CMK (cell line): ENCODE results near the gene SH3BP1.

Experiments
- DNase-seq: peaks from one replicate; pipeline ENCODE4 v3.0.0-alpha.2; 2010; ENCODE audit warnings: low read depth

Gene SH3BP1

DNA sequence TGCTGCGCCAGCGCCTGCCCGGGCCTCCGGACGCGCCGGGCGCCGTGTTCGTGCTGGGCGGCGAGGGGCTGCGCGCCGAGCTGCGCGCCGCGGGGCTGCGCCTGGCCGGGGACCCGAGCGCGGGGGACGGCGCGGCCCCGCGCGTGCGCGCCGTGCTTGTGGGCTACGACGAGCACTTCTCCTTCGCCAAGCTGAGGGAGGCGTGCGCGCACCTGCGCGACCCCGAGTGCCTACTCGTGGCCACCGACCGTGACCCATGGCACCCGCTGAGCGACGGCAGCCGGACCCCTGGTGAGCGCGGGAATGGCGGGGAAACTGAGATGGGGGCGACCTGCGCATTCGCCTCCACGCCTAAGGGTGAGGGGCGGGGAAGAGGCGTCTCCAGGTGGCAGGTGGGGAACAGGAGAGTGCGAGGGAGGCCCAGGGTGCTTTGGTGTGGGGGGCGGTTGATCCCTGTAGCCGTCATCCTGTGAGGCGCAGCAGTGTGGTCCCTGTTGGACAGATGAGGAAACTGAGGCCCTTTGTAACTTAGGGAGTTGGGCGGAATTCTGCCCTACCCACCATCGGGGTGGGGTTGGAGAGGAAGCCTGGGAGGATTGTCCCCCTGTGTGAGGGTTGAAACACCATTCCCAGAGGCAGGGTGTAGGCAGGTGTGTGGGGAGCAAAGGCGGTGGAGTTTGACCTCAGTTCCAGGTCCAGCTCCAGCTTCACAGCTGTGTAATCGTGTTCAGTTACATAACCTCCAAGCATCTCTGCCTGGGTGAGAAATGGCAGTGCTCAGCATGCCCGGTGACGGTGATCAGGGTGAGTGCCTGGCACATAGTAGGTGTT lies 19.8 kb downstream of the SH3BP1 start:
- DNase-seq: no peak

DNA sequence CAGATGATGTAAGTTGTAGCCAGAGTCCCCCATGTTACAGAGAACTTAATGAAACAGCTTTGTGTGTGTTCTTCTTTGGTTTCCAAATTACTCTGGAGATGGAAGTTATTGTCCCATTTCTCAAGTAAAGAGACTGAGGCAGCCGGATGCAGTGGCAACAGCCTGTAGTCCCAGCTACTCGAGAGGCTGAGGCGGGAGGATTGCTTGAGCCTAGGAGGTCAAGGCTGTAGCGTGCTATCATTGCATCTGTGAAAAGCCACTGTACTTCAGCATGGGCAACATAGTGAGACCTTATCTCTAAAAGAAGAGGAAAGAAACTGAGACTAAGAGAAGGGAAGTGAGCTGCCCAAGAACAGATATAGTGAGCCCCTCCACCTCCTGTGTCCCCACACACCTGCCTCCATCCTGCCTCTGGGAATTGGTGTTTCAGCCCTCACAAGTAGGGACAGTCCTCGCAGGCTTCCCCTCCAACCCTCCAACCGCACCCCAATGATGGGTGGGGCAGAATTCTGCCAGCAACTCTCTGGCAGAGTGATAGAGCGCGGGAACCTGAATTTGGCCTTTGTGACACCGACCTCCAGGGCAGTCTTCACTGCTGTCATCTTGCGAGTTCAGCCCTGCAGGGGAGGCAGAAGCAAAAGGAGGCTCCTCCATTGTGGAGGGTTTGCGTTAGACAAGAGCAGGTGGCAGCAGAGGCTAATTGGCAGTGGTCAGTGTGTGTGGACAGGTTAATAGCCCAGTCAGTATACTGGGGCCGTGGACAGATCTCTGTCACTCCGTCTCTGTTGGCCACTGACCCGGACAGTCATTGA lies 20.6 kb downstream of the SH3BP1 start:
- no peak for DNase-seq

DNA sequence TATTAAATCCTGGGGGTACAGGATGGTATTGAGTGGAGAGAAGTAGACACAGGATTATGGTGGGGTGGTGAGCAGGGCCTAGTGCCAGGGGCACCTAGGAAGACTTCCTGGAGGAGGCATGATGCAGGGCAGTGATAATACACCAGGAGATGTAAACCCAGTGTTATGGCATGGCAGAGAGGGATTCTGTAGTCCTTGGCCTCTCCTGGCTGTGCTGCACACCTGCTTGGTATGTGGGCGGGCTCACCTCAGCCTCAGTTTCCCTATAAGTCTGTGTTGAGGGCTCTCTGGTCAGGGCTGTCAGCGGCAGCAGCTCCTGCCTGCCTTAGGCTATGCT lies 21.2 kb downstream of the SH3BP1 start:
- DNase-seq: no peak

DNA sequence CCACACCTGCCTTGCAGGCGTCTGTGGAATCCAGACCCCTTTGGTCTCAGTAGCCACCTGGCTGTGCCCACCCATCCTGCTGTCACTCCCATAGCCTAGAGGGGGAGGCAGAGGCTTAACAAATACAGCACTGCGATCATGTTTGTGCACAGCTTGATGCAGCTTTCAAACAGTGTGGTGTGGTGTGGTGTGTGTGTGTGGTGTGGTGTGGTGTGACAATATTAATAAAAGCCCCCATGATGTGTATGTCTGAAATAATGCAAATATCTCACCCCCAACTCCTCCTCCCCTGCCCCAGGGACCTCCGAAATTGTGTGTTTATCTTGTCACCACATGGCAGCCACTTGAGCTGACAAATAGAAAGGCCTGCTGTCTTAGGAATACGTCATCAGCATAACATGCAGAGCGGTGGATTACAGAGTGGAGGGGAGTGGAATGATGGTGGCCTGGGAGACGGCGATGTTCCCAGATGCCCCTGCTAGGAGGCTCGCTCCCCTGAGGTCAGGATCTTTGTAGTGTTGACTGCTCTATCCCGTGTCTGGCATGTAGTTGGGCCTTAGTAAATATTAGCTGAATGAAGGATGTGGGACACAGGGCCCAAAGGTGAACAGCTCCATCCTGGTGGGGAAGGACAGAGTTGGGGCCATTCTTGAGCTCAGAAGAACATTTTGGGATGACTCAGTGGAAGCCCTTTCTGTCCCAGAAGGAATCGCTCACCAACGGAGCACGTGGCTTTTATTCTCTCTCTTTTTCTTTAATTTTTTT lies 21.9 kb downstream of the SH3BP1 start:
- DNase-seq: no peak

DNA sequence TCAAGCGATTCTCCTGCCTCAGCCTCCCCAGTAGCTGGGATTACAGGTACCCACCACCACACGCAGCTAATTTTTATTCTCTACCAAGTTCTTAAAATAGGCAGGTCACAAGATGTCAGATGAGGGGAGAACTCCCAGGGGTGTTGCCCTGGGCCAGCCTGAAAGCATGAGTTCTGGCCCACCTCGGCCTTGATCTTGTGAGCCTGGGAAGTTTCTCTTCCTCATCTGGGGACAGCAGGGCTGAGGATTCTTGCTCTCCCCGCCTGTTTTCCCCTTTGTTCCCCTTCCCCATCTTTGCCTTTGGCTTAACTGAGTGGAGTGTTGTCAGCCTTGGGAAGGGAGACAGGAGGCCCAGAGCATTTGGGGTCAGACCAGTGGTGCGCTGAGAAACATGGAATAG lies 22.6 kb downstream of the SH3BP1 start:
- no peak for DNase-seq

DNA sequence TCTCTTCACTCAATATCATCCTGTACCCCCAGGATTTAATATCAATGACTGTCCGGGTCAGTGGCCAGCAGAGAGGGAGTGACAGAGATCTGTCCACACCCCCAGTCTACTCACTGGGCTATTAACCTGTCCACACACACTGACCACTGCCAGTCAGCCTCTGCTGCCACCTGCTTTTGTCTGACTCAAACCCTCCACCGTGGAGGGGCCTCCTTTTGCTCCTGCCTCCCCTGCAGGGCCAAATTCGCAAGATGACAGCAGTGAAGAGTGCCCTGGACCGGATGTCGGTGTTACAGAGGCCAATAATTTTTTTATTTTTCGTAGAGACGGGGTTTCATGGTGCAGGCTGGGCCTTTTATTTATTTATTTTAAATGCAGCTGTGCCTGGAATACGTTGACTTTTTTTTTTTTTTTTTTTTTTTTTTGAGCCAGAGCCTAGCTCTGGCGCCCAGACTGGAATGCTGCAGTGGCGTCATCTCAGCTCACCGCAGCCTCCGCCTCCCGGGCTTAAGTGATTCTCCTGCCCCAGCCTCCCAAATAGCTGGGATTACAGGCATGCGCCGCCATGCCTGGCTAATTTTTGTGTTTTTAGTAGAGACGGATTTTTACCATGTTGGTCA lies 24.2 kb downstream of the SH3BP1 start:
- no peak for DNase-seq

DNA sequence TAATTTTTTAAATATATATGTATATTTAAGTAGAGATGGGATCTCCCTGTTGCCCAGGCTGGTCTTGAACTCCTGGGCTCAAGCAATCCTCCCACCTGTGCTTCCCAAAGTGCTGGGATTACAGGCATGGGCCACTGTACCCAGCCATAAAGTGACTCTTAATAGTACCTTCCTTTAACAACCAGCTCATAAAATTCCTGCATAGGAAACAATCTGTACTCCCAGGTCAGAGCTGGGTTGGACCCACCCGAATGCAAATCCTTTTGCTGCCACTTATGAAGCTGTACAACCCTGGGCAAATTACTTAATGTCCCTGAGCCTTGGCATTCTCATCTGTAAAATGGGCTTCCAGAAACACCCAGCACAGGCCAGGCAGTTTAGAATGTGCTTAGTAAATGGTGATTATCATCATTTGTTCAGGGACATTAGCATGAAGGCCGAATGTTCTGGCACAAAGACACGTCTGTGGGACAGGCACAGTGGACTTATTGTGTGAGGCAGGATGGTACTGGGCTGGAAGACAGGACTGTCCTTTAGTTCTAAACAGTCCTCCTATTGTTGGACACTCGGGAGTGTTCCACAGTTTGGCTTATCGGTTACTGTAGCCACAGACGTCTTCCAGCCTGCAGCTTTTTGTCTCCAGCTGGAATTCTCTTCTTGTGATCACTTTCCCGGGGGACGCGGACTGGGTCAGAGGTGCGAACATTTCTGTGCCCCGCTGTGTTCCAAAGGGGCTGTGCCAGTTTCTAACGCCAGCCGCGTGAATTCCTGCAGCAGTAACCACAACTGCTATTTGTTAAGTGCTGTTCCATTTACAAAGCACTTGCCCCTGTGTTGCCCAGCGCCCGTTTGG lies 25.0 kb downstream of the SH3BP1 start:
- DNase-seq: no peak

DNA sequence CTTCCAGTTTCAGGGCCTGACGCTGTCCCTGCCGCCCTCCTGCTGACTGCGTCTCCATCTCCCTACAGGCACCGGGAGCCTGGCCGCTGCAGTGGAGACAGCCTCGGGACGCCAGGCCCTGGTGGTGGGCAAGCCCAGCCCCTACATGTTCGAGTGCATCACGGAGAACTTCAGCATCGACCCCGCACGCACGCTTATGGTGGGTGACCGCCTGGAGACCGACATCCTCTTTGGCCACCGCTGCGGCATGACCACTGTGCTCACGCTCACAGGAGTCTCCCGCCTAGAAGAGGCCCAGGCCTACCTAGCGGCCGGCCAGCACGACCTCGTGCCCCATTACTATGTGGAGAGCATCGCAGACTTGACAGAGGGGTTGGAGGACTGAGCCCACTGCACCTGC lies 26.0 kb downstream of the SH3BP1 start:
- DNase-seq: no peak

DNA sequence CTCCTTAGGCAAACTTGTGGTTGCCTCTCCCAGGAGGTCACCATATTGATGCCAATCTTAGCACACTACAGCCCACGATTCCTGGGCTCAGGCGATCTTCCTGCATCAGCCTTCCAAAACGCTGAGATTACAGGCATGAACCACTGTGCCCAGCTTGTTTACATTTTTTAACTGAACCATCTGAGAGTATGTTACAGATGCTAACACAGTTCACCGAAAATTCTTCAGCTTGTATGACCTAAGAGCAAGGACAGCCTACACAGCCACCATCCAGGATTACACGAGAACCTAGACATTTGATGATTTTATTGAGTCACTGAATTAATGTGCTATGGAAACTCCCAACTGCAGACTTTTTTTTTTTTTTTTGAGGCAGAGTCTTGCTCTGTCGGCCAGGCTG lies 30.1 kb downstream of the SH3BP1 start:
- DNase-seq: no peak

DNA sequence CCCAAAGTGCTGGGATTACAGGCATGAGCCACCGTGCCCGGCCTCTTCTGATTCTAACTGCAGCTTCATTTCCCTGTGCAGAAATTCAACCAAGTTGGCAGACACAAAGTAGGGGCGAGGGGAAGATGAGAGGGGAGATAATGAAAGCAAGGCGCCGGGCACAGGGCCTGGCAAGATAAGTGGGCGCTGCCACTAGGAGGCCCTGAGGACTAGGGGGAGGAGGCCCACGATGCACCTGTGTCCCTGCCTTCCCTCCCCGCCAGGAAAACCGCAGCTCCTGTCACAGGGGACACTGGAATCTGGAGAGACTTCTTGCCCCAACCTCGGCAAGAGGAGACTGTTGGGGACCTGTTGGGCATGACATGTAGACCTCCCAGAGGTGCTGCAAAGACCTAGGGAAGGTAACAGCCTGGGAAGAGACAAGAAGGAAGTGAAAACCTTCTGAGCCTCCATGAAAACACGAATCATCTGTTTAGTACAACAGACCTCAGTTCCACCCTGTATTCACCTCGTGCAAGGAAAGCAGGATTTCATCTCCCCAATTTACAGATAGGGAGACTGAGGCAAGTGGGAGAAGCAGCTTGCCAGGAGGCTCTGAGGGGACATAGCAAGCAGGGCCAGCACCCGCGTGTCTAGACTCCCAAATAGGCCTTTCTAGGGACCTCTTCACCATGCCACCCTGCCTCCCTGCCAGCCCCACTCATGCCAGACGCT lies 32.9 kb downstream of the SH3BP1 start:
- no peak for DNase-seq

DNA sequence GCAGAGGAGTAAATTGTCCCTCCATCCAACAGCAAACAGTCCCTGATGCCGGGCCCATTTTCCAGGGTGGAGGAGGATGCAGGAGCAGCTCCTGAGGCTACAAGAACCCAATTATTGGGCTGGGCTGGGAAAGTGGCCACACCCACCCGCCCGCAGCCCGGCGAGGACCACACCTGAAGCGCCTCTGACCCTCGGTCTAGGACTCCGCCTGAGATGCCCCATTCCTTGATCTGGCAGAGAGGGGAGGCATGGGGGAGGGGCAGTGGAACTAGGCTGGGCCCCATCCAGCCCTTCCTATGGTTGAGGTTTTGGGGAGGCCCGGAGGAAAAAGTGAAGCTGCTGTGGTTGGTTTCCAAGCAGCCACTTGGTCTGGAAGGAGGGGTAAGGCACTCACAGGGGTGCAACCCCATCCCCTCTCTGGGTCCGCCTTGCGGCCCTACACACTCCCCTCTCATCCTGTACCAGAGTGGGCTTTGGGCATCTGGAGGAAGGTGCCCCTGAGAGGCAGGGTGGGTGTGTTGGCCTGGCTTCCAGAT lies 33.5 kb downstream of the SH3BP1 start:
- no peak for DNase-seq

DNA sequence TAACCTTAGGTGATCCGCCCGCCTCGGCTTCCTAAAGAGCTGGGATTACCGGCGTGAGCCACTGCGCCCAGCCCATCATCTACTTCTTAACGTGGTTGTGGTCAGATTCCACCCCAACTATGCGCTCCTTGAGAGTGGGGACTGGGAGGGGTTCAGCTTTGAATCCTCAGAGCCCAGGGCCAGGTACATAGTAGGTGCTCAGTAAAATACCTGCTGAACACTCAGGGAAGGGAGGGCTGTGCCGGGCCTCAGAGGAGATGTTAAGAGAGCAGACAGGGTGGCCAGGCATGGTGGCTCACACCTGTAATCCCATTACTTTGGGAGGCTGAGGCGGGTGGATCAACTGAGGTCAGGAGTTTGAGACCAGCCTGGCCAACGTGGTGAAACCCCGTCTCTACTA lies 34.8 kb downstream of the SH3BP1 start:
- no peak for DNase-seq

DNA sequence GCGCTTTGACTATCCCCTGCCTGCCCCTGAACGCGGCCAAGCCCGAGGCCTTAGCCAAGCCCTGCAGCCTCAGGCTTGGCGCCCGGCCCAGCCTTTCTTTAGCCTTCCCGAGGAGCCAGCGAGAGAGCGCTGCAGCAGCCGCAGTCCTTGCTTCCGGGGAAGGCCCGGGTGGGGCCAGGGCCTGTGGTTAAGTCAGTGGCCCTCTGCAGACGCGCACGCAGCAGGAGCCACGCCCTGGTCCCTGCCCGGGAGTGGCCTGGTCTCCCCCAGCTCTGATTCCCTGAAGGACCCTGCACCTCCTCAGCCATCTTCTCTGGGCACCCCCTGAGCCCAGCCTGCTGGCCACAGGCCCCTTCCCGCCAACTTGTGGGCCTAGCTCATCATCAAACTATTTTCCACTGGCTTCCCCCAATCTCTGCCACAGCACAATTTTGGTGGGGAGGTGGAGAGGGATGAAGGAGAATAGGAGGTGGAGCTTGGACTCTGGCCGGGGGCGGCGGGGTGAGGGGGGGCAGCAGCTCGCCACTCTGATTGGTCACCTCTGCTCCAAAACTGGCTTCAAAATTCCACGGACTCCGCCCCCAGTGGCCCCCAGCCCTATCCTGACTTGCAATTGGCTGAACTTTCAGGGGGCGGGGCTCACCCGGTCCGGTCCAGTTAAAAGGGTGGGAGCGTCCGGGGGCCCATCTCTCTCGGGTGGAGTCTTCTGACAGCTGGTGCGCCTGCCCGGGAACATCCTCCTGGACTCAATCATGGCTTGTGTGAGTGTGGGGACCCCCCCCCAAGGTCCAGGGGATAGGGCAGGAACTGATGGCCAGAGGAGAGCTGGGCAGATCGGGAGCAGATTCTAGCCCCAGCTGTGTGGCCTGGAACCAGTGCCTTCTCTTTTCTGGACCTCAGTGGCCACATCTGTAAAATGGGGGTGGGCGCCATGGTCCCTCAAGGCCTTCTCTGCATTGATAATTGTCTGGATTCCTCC lies 35.8 kb downstream of the SH3BP1 start, which contains the start of gene LGALS1:
Gene LGALS1 (plus strand): TSS at position 686 of the 979 bp plus-strand sequence. CDS start 67 bp downstream, at position 753.
- no peak for DNase-seq

DNA sequence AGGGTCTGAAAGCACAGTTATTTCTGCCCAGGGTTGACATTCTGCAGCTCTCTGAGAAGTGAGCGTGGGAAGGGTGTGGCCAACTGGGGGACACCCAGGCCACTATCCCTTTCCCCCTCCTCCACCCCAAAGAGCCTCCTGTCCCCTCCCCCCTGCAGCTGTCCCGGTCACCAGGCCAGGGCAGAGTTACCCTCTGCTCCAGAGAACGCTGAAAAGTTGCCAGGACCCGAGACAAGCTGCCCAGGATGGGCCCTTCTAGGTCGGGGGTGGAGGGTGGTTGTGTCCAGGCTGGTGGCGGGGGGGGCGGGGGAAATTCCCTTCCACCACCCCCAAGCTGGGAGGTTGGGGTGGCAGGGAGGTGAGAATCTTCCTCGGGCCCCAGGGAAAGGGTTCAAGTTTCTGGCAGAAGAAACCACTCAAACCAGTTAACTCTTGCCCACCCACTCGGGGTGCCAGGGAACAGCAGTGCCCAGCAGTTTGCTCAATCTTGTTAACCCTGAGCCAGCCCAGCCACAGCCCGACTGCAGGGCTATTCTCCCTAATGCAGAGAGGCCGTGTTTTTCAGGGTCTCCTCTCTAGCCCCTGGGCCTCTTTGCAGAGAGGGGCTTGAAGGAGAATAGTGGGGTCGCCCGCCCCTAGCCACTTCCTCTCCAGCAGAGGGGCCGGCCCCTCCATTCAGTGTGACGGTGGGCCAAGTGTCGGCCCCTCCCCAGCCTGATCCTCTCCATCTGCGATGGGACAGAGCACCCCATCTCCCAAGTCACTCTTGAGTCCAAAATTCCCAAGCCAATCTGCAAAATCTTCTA lies 36.7 kb downstream of the SH3BP1 start:
- DNase-seq: no peak

DNA sequence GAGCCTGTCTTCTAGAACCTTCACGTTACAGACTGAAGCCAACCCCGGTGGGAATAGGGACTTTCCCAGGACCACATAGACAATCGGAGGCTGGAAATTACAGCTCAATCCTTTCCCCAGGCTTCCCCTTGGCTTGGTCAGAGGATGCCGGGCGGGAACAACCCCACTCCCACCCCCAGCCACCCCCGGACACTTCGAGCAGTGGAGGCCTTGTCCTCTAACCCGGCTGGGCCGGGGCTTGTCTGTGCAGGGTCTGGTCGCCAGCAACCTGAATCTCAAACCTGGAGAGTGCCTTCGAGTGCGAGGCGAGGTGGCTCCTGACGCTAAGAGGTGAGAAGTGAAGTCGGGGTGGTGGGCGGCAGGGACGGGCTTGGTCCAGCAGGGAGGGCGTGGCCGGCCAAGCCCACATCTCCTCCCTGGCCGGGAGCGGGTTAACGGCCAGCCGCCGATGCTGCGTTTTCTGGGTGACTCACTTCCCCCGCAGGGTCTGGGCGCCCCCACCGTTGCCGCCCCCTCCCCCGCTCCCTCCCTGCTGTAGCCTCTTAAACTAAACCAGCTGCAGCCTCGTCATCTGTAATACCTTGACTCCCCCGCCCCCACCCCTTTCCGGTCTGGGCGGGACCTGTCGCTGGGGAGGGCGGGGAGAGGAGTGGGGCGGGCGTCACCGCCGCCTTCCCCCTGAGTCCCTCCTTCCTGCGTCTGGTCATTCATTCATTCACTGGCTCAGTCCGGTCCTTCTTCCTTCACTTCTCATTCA lies 37.4 kb downstream of the SH3BP1 start:
- DNase-seq: peak; percentile 81

DNA sequence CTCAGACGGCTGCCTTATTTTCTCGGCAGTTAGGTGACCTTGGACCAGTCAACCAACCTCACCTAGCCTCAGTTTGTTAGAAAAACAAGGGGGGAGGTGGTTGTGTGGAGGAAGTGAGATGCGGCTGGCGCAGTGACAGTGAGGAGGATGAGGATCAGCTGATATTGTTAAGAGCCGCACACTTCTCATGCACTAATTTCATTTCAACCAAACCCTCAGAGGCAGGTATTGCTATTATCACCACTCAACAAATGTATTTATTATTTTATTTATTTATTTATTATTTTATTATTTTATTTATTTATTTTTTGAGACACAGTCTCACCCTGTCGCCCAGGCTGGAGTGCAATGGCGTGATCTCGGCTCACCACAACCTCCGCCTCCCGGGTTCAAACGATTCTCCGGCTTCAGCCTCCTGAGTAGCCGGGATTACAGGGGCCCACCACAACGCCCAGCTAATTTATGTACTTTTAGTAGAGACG lies 38.1 kb downstream of the SH3BP1 start:
- DNase-seq: no peak

DNA sequence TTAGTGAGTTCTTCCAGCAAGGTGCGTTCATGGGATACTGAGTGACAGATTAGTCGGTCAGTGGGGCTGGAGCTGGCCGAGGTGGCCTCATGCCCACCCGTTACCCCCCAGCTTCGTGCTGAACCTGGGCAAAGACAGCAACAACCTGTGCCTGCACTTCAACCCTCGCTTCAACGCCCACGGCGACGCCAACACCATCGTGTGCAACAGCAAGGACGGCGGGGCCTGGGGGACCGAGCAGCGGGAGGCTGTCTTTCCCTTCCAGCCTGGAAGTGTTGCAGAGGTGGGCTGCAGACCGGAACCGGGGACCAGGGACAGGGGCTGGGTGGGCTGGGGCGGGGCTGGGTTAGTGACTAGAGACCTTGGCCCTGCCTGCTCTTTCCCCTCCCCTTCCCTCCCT lies 38.9 kb downstream of the SH3BP1 start:
- no peak for DNase-seq
